Osteoblast (primary cell): Measurements from ENCODE around the gene EEF1A2. TPM values are rescaled to one million over a fixed set of nuclear protein-coding genes. Genes with fewer than 3 reads are reported as not detected.

ENCODE experiments used
- DNase-seq: peaks from one replicate; pipeline ENCODE4 v3.0.0; 2011; ENCODE audit warnings: low spot score, mixed read lengths; ENCODE audit not compliant: insufficient read length; ENCODE audit errors: missing footprints
- H2AFZ ChIP-seq: 2 replicates; pipeline ENCODE4 v1.6.0; 2011; ENCODE audit warnings: mild to moderate bottlenecking, low read length
- H3K27ac ChIP-seq: 2 replicates; pipeline ENCODE4 v1.5.1; 2011; ENCODE audit warnings: mild to moderate bottlenecking, low read depth, low read length, moderate library complexity
- H3K27me3 ChIP-seq: 2 replicates; pipeline ENCODE4 v1.6.0; 2012; ENCODE audit warnings: mild to moderate bottlenecking, control low read depth, inconsistent platforms, low read length, moderate library complexity; ENCODE audit not compliant: insufficient read depth
- H3K36me3 ChIP-seq: 2 replicates; pipeline ENCODE4 v1.5.1; 2011; ENCODE audit warnings: mild to moderate bottlenecking, low read length, control low read depth, moderate library complexity; ENCODE audit not compliant: insufficient read depth
- H3K4me1 ChIP-seq: 2 replicates; pipeline ENCODE4 v1.5.1; 2011; ENCODE audit warnings: mild to moderate bottlenecking, low read length, control low read depth, moderate library complexity; ENCODE audit not compliant: insufficient read depth
- H3K4me2 ChIP-seq: 2 replicates; pipeline ENCODE4 v1.6.0; 2011; ENCODE audit warnings: mild to moderate bottlenecking, low read length; ENCODE audit not compliant: insufficient read depth
- H3K4me3 ChIP-seq: fragments of 200-600 bp; sonication (generic); 3 replicates; pipeline ENCODE4 v1.5.1; 2012; ENCODE audit warnings: mild to moderate bottlenecking, low read length, inconsistent platforms; ENCODE audit not compliant: insufficient read depth
- H3K79me2 ChIP-seq: 2 replicates; pipeline ENCODE4 v1.6.0; 2012; ENCODE audit warnings: mild to moderate bottlenecking, low read length, control low read depth, inconsistent platforms; ENCODE audit not compliant: insufficient read depth
- H3K9me3 ChIP-seq: 2 replicates; pipeline ENCODE4 v1.5.1; 2011; ENCODE audit warnings: low read depth, low read length, control low read depth
- H4K20me1 ChIP-seq: 2 replicates; pipeline ENCODE4 v1.6.0; 2012; ENCODE audit warnings: mild to moderate bottlenecking, low read length, control low read depth; ENCODE audit not compliant: insufficient read depth
- total RNA-seq: library from RNA; depleted of rRNA; stranded (reverse); fragments of >200 nt; gene quantifications from 2 replicates; pipeline ENCODE4 v1.2.3, GENCODE V29; 2012
- TF ChIP-seq, protein P1 (sequence below): IDR thresholded peaks from 2 replicates; pipeline ENCODE4 v1.5.1; 2011; ENCODE audit warnings: mild to moderate bottlenecking, low read depth, low read length, moderate library complexity; ENCODE audit errors: extremely low read depth

EEF1A2 gene
- total RNA-seq, 1 donor: not detected

- no peak overlapping the region for H2AFZ ChIP-seq
- H3K27ac ChIP-seq: no peak overlapping the region
- H3K27me3 ChIP-seq: peaks cover 26% of the 10 kb centered on the region
- H4K20me1 ChIP-seq: no peaks in the 10 kb centered on the region
- DNase-seq: peak; percentile 97
- no peaks in the 10 kb centered on the region for H3K36me3 ChIP-seq
- no peaks in the 10 kb centered on the region for H3K4me1 ChIP-seq
- H3K4me3 ChIP-seq: no peak overlapping the region
- no peak overlapping the region for H3K4me2 ChIP-seq
- H3K9me3 ChIP-seq: no peaks in the 10 kb centered on the region
- no peaks in the 10 kb centered on the region for H3K79me2 ChIP-seq
- TF ChIP-seq, protein P1, sequence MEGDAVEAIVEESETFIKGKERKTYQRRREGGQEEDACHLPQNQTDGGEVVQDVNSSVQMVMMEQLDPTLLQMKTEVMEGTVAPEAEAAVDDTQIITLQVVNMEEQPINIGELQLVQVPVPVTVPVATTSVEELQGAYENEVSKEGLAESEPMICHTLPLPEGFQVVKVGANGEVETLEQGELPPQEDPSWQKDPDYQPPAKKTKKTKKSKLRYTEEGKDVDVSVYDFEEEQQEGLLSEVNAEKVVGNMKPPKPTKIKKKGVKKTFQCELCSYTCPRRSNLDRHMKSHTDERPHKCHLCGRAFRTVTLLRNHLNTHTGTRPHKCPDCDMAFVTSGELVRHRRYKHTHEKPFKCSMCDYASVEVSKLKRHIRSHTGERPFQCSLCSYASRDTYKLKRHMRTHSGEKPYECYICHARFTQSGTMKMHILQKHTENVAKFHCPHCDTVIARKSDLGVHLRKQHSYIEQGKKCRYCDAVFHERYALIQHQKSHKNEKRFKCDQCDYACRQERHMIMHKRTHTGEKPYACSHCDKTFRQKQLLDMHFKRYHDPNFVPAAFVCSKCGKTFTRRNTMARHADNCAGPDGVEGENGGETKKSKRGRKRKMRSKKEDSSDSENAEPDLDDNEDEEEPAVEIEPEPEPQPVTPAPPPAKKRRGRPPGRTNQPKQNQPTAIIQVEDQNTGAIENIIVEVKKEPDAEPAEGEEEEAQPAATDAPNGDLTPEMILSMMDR: peak; percentile 12
Measured at GRCh38 chr20:63452821-63453523, 45.9 kb downstream of the EEF1A2 start.

- no peak overlapping the region for H2AFZ ChIP-seq
- no peaks in the 10 kb centered on the region for H3K79me2 ChIP-seq
- no peak overlapping the region for H3K27ac ChIP-seq
- no peak overlapping the region for H3K4me3 ChIP-seq
- no peaks in the 10 kb centered on the region for H3K36me3 ChIP-seq
- no peak overlapping the region for H3K4me2 ChIP-seq
- no peak for DNase-seq
- TF ChIP-seq, protein P1: no peak
- no peaks in the 10 kb centered on the region for H4K20me1 ChIP-seq
- H3K9me3 ChIP-seq: no peaks in the 10 kb centered on the region
- H3K4me1 ChIP-seq: no peaks in the 10 kb centered on the region
- peaks cover 26% of the 10 kb centered on the region for H3K27me3 ChIP-seq
Measured at GRCh38 chr20:63452341-63452740, 46.5 kb downstream of the EEF1A2 start.

- Histone ChIP-seq H4K20me1 (no peaks in the 10 kb centered on the region), H3K27ac (no peak overlapping the region), H3K4me3 (no peak overlapping the region), H3K36me3 (no peaks in the 10 kb centered on the region), H3K27me3 (peaks cover 22% of the 10 kb centered on the region), H3K4me2 (no peak overlapping the region), H3K79me2 (no peaks in the 10 kb centered on the region), H3K9me3 (no peaks in the 10 kb centered on the region), H3K4me1 (no peaks in the 10 kb centered on the region), H2AFZ (no peak overlapping the region)
- DNase-seq: no peak
- TF ChIP-seq, protein P1: no peak
Measured at GRCh38 chr20:63451821-63452220, 47.1 kb downstream of the EEF1A2 start.

DNA sequence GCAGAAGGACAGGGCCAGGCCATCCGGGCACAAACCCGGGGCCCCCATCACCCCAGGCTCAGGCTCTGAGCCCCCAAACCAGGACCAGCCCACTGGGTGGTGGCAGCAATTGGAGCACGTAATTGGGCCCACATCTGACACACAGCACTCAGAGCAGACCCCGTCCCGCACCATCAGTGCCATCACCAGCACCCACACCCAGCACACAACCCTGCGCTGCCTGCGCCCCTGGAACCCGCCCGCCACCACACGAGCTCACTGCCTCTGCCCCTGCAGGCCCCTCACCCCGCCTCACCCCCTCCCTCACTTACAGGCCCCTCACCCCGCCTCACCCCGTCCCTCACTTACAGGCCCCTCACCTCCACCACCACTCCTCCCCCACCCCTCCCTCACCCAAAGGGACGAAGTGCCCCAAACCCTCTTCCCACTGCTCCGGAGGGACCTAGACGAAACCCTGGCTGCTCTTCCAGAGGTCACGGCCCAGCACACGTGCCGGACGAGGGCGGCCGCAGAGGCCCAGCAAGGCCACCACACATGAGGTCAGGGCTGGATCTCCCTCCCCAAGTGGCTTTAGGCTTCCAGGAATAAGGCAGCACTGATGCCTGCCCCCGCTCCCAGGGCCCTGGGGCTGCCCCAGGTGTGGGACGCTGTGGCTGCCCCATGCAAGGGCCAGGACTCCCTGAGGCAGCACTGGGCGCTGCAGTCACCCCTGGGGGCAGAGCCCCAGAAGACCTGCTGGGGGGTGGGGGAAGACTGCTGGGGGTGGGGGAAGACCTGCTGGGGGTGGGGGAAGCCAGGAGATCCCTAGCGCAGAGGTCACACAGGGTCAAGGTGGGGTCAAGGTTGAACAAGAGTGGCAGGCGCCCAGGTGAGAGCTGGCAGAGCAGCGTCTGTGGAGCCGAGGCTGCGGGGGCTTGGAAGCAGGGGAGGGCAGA lies 48.8 kb downstream of the EEF1A2 start:
- H3K4me2 ChIP-seq: no peak overlapping the region
- peaks cover 15% of the 10 kb centered on the region for H3K27me3 ChIP-seq
- no peaks in the 10 kb centered on the region for H3K9me3 ChIP-seq
- H4K20me1 ChIP-seq: no peaks in the 10 kb centered on the region
- H2AFZ ChIP-seq: no peak overlapping the region
- H3K36me3 ChIP-seq: no peaks in the 10 kb centered on the region
- H3K4me1 ChIP-seq: no peaks in the 10 kb centered on the region
- TF ChIP-seq, protein P1: no peak
- no peak overlapping the region for H3K4me3 ChIP-seq
- H3K79me2 ChIP-seq: no peaks in the 10 kb centered on the region
- no peak overlapping the region for H3K27ac ChIP-seq
- DNase-seq: no peak
